Spleen (tissue), 11 donors: ENCODE data around the gene KRT222. TPM values are rescaled to one million over a fixed set of nuclear protein-coding genes. Genes with fewer than 3 reads are reported as not detected.

ENCODE experiments used
- DNase-seq: peaks from one replicate; pipeline ENCODE4 v3.0.0-alpha.2; 2020
- H3K27ac ChIP-seq, 8 donors: fragments of 200-600 bp; sonication (generic) in 7 of 8; 1 replicate in 4 of 8; 2 replicates in 4 of 8; pipeline versions ENCODE4 v1.5.0 to v1.8.0; 2016 to 2021; ENCODE audit warnings: inconsistent platforms in 4 of 8, mild to moderate bottlenecking in 4 of 8, moderate library complexity in 1 of 8
- H3K27me3 ChIP-seq, 7 donors: fragments of 200-600 bp; sonication (generic) in 6 of 7; replicated peaks in 1 of 7; 1 replicate in 4 of 7; 2 replicates in 3 of 7; pipeline versions ENCODE4 v1.5.0 to v1.8.0; 2016 to 2021; ENCODE audit warnings: inconsistent platforms in 3 of 7, mild to moderate bottlenecking in 1 of 7
- H3K36me3 ChIP-seq, 6 donors: fragments of 200-600 bp; sonication (generic) in 5 of 6; 1 replicate in 4 of 6; 2 replicates in 2 of 6; pipeline versions ENCODE4 v1.5.0 to v1.8.0; 2016 to 2021; ENCODE audit warnings: inconsistent platforms in 2 of 6
- H3K4me1 ChIP-seq, 6 donors: fragments of 200-600 bp; sonication (generic) in 5 of 6; 1 replicate in 3 of 6; 2 replicates in 3 of 6; pipeline versions ENCODE4 v1.5.0 to v1.8.0; 2016 to 2021; ENCODE audit warnings: inconsistent platforms in 3 of 6
- H3K4me3 ChIP-seq, 8 donors: fragments of 200-600 bp; sonication (generic) in 7 of 8; 1 replicate in 4 of 8; 2 replicates in 4 of 8; pipeline versions ENCODE4 v1.5.0 to v1.8.0; 2016 to 2021; ENCODE audit warnings: inconsistent platforms in 4 of 8, mild to moderate bottlenecking in 4 of 8, moderate library complexity in 2 of 8
- H3K9me3 ChIP-seq, 8 donors: fragments of 200-600 bp; sonication (generic) in 7 of 8; 1 replicate in 4 of 8; 2 replicates in 4 of 8; pipeline versions ENCODE4 v1.5.0 to v1.8.0; 2016 to 2021; ENCODE audit warnings: inconsistent platforms in 4 of 8
- POLR2A ChIP-seq, 3 donors: fragments of 450-650 bp; IDR thresholded peaks; one replicate each; pipeline ENCODE4 v1.5.1; 2017; ENCODE audit warnings: antibody characterized with exemption in 3 of 3, mild to moderate bottlenecking in 1 of 3
- POLR2AphosphoS5 ChIP-seq, 3 donors: sonication (generic); formaldehyde crosslinking; IDR thresholded peaks; one replicate each; pipeline ENCODE4 v1.5.1; 2017; ENCODE audit warnings: antibody characterized with exemption in 3 of 3
- WGBS, 5 donors: extraction: QIAGEN DNeasy Blood & Tissue Kit in 3 of 5; methylation state at CpG; one replicate each; pipeline versions ENCODE4 v1.1.5 to v1.1.7; 2013 to 2018; 5-methylcytosine and 5-hydroxymethylcytosine counted together
- intact Hi-C: fragments of 100-400 bp; cut with DNase I; formaldehyde crosslinking; loops from one replicate; pipeline ENCODE4 v1.15.0; 2023; ENCODE audit warnings: low total_unique reads
- polyA plus RNA-seq, 3 donors: library from polyadenylated mRNA; stranded (reverse); fragments of 200-250 nt; gene quantifications; one replicate each; pipeline ENCODE4 v1.2.1, GENCODE V29; 2013
- total RNA-seq, 7 donors: library from RNA; depleted of rRNA in 3 of 7; stranded (reverse); fragments of >200 nt in 3 of 7; fragmentation: NEBNext Ultra II Directional in 4 of 7; extraction: Animal tissue kit (Norgen Biotek cat#: 25700) in 4 of 7; gene quantifications; one replicate each; pipeline versions ENCODE4 v1.1.0 to v1.2.1, GENCODE V29; 2016 to 2021
- TF ChIP-seq, protein P1 (sequence below), 11 experiments: fragments of 200-600 bp in 7 of 11; fragments of 450-650 bp in 4 of 11; sonication (generic) in 4 of 11; IDR thresholded peaks in 8 of 11; conservative IDR thresholded peaks in 3 of 11; 1 replicate in 7 of 11; 2 replicates in 4 of 11; pipeline versions ENCODE4 v1.4.0 to v1.8.0; 2016 to 2021; ENCODE audit warnings: antibody characterized with exemption in 11 of 11, inconsistent platforms in 4 of 11, mild to moderate bottlenecking in 1 of 11
- donor health status: healthy with polysubstance abuse.
- donor health status: DM: no; HTN: no; CAD: no; lungs with moderate emphysema.
- donor health status: DM: no; HTN: no; CAD: no.
- donor health status: Bipolar disorder and iron deficiency.
- donor health status: healthy.
- donor health status: DM: no; HTN: no; CAD: no.
- donor health status: DM: yes; HTN: yes; CAD: no.

Gene KRT222
- total and polyA plus RNA-seq, 10 donors, result 2.2 to 13.7 (median 4.6) TPM

DNA sequence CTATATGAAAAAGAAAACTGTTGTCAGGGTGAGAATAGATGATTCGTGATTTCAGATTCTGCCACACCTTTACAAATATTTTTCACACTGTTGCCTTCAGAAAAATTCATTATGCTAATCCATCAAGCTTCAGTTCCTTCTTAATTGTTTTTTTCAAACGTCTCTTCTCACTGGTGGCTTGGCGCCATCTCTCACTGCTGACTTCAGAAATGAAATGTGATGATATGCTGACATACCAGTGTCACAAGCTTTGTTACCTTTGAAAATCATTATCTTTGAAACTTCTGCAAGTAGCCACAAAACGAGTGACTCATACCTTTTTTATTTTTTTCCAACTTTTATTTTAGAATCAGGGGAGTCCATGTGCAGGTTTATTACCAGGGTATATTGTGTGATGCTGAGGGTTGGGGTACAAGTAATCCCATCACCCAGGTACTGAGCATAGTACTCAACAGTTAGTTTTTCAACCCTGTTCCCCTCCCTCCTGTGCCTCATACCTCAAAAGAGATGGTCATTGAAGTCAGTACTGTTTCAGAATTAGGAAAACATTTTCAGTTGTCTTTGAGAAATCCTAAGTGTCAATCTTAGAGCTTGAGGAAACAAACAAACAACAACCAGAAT is 14.0 kb upstream of the KRT222 start:
- Histone ChIP-seq H3K4me3 (no peak overlapping the region), H3K9me3 (no peaks in the 10 kb centered on the region), H3K4me1 (no peaks in the 10 kb centered on the region), H3K27me3 (peaks cover 0 to 59% (median 0%) of the 10 kb centered on the region in 7 donors), H3K27ac (no peak overlapping the region), H3K36me3 (no peaks in the 10 kb centered on the region)
- no peak for DNase-seq
- WGBS, 5 donors, result 53 to 59% (median 55%) methylated on average over 4 of the region's 4 CpGs
- TF ChIP-seq POLR2A (IDR thresholded peaks at IDR 0.05) (no peak), POLR2AphosphoS5 (IDR thresholded peaks at IDR 0.05) (no peak)
- TF ChIP-seq, protein P1, sequence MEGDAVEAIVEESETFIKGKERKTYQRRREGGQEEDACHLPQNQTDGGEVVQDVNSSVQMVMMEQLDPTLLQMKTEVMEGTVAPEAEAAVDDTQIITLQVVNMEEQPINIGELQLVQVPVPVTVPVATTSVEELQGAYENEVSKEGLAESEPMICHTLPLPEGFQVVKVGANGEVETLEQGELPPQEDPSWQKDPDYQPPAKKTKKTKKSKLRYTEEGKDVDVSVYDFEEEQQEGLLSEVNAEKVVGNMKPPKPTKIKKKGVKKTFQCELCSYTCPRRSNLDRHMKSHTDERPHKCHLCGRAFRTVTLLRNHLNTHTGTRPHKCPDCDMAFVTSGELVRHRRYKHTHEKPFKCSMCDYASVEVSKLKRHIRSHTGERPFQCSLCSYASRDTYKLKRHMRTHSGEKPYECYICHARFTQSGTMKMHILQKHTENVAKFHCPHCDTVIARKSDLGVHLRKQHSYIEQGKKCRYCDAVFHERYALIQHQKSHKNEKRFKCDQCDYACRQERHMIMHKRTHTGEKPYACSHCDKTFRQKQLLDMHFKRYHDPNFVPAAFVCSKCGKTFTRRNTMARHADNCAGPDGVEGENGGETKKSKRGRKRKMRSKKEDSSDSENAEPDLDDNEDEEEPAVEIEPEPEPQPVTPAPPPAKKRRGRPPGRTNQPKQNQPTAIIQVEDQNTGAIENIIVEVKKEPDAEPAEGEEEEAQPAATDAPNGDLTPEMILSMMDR (IDR thresholded peaks at IDR 0.05 in 8 of 11, conservative IDR thresholded peaks at IDR 0.05 in 3 of 11), result no peak
- intact Hi-C loops, result no loop called here

DNA sequence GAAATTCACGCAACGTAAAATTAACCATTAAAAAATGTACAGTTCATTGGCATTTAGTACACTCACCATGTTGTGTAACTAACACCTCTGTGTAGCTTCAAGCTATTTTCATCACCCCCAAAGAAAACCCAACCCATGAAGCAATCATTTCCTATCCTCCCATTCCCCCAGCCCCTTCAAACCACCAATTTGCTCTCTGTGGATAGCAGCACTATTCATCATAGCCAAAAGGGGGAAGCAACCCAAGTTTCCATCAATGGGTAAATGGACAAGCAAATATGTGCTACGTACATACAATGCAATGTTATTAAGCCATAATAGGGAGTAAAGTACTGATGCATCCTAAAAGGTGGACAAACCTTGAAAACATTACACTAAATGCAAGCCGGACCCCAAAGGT is 10.9 kb upstream of the KRT222 start:
- Histone ChIP-seq H3K4me3 (no peak overlapping the region), H3K36me3 (no peaks in the 10 kb centered on the region), H3K9me3 (no peaks in the 10 kb centered on the region), H3K27me3 (peaks cover 0 to 44% (median 0%) of the 10 kb centered on the region in 7 donors), H3K27ac (no peak overlapping the region), H3K4me1 (peaks cover 0 to 3% (median 0%) of the 10 kb centered on the region in 6 donors)
- intact Hi-C loops, result no loop called here
- TF ChIP-seq POLR2A (IDR thresholded peaks at IDR 0.05) (no peak), POLR2AphosphoS5 (IDR thresholded peaks at IDR 0.05) (no peak)
- TF ChIP-seq, protein P1 (IDR thresholded peaks at IDR 0.05 in 8 of 11, conservative IDR thresholded peaks at IDR 0.05 in 3 of 11), result no peak
- no peak for DNase-seq
- 71 to 86% (median 81%) methylated on average over 4 of the region's 4 CpGs for WGBS, 5 donors

DNA sequence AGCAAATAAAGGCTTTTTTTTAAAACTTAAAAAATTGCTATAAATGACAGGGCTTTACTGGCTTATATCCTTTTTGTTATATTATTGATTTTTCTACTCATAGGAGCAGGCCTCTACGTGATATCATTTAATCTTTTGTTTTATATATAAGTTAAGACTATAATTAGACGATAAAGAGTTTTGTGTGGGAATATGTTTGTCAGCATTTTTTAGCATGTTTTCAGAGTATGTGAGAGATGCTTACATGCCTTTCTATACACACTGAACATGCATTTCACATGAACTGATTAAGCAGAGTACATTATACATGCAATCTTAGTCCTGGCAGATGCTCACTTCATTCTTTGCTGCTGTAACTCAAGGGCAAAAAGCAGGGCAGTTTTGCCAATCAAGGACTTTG is 7.7 kb upstream of the KRT222 start:
- no peak overlapping the region for H3K27ac ChIP-seq
- H3K9me3 ChIP-seq, result no peaks in the 10 kb centered on the region
- no peak for TF ChIP-seq POLR2AphosphoS5 (IDR thresholded peaks at IDR 0.05)
- TF ChIP-seq POLR2A (IDR thresholded peaks at IDR 0.05), result no peak
- TF ChIP-seq, protein P1 (IDR thresholded peaks at IDR 0.05 in 8 of 11, conservative IDR thresholded peaks at IDR 0.05 in 3 of 11), result no peak
- peaks cover 0 to 22% (median 0%) of the 10 kb centered on the region in 7 donors for H3K27me3 ChIP-seq
- intact Hi-C loops, result no loop called here
- no peak overlapping the region for H3K4me3 ChIP-seq
- no peak for DNase-seq
- 82 to 88% (median 86%) methylated on average over 2 of the region's 2 CpGs for WGBS, 5 donors
- H3K36me3 ChIP-seq, result no peaks in the 10 kb centered on the region
- H3K4me1 ChIP-seq, result peaks cover 0 to 3% (median 0%) of the 10 kb centered on the region in 6 donors

DNA sequence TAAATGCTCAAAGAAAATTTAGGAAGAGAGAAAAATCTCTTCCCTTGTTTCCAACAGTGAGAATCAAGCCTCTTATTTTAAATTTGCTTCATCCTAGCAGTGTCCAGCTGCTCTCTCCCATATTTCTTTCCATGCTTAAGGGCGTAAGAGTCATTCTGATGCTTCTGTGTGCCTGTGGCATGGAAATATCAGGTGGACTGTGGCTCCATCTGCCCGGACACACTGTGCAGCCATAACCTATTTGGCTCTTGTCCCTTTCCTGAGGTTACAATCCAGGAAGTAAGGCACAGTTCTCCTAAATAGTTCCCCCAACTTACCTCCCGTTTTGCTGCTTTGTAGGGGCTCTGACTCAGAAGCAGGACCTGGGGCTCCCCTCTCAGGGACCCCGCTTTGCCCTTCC is 6.3 kb upstream of the KRT222 start:
- no peak overlapping the region for H3K27ac ChIP-seq
- no peak for DNase-seq
- TF ChIP-seq POLR2A (IDR thresholded peaks at IDR 0.05), result no peak
- TF ChIP-seq POLR2AphosphoS5 (IDR thresholded peaks at IDR 0.05), result no peak
- TF ChIP-seq, protein P1 (IDR thresholded peaks at IDR 0.05 in 8 of 11, conservative IDR thresholded peaks at IDR 0.05 in 3 of 11), result no peak
- H3K36me3 ChIP-seq, result no peaks in the 10 kb centered on the region
- peaks cover 0 to 3% (median 0%) of the 10 kb centered on the region in 6 donors for H3K4me1 ChIP-seq
- H3K9me3 ChIP-seq, result no peaks in the 10 kb centered on the region
- intact Hi-C loops, result no loop called here
- H3K4me3 ChIP-seq, result no peak overlapping the region
- H3K27me3 ChIP-seq, result peaks cover 0 to 15% (median 0%) of the 10 kb centered on the region in 7 donors
- WGBS, 5 donors, result 39 to 51% (median 47%) methylated on average over 4 of the region's 4 CpGs
